HG03039 (cell line): ENCODE results near the gene EPB41.
"Not testable (repeated sequence)": the region's sequence is repeated elsewhere in the genome, so short reads cannot be mapped to it uniquely, and the experiment has no call there.

Source experiments
- ATAC-seq: cut with Tn5 transposase; IDR thresholded peaks from one replicate; pipeline ENCODE4 v1.9.1; 2021; ENCODE audit warnings: mild to moderate bottlenecking, moderate library complexity; ENCODE audit not compliant: unreplicated experiment

Gene EPB41

GRCh38 chr1:28926629-28927265, 12.4 kb downstream of the EPB41 start:
- no peak for ATAC-seq

GRCh38 chr1:28927266-28927647, 12.9 kb downstream of the EPB41 start:
- no peak for ATAC-seq

- ATAC-seq = no peak
Observed at GRCh38 chr1:28927648-28928313, 13.4 kb downstream of the EPB41 start.

GRCh38 chr1:28928314-28928941, 14.1 kb downstream of the EPB41 start:
- ATAC-seq = no peak

- ATAC-seq = no peak
Observed at GRCh38 chr1:28933277-28933676, 18.9 kb downstream of the EPB41 start.

GRCh38 chr1:28933918-28934317, 19.5 kb downstream of the EPB41 start:
- no peak for ATAC-seq

- no peak for ATAC-seq
Observed at GRCh38 chr1:28934676-28935075, 20.3 kb downstream of the EPB41 start.

GRCh38 chr1:28935293-28935692, 20.9 kb downstream of the EPB41 start:
- no peak for ATAC-seq

GRCh38 chr1:28936094-28936493, 21.7 kb downstream of the EPB41 start:
- ATAC-seq = no peak

GRCh38 chr1:28936528-28936927, 22.2 kb downstream of the EPB41 start:
- ATAC-seq = no peak

GRCh38 chr1:28943581-28943980, 29.2 kb downstream of the EPB41 start:
- not testable (repeated sequence) for ATAC-seq

- no peak for ATAC-seq
Observed at GRCh38 chr1:28950006-28950405, 35.6 kb downstream of the EPB41 start.

- ATAC-seq = no peak
Observed at GRCh38 chr1:28950449-28950848, 36.1 kb downstream of the EPB41 start.

- ATAC-seq = no peak
Observed at GRCh38 chr1:28954126-28954726, 39.9 kb downstream of the EPB41 start.

GRCh38 chr1:28956038-28956464, 41.7 kb downstream of the EPB41 start:
- no peak for ATAC-seq

GRCh38 chr1:28962114-28962831, 47.9 kb downstream of the EPB41 start:
- ATAC-seq = not testable (repeated sequence)

- no peak for ATAC-seq
Observed at GRCh38 chr1:28965271-28965870, 51.0 kb downstream of the EPB41 start.

- ATAC-seq = no peak
Observed at GRCh38 chr1:28966617-28967016, 52.2 kb downstream of the EPB41 start.

- ATAC-seq = no peak
Observed at GRCh38 chr1:28971980-28972771, 57.8 kb downstream of the EPB41 start.
